PC-3 (cell line): Measurements from ENCODE around the gene INAFM2. TPM values are rescaled to one million over a fixed set of nuclear protein-coding genes. Genes with fewer than 3 reads are reported as not detected.

Source experiments
- ATAC-seq: fragments of 200-7000 bp; cut with Tn5 transposase; 2 replicates; pipeline ENCODE4 v1.9.1; 2020; ENCODE audit warnings: mild to moderate bottlenecking, moderate library complexity
- BruUV-seq: library from RNA; stranded (reverse); fragments of 400-500 nt; replicated peaks from 2 replicates; lab custom pipeline; 2021; lab: Mats Ljungman, UMichigan
- CTCF ChIA-PET: fragments of 300-600 bp; sonication (Branson Sonifier 250); formaldehyde crosslinking; loops from one replicate; lab custom pipeline; 2022; ENCODE audit warnings: antibody characterized with exemption; lab: Charles Lee
- POLR2A ChIA-PET: fragments of 300-600 bp; sonication (Branson Sonifier 250); formaldehyde crosslinking; loops from one replicate; lab custom pipeline; 2022; ENCODE audit warnings: antibody characterized with exemption; ENCODE audit not compliant: unreplicated experiment; lab: Charles Lee
- DNase-seq: peaks from one replicate; pipeline ENCODE4 v3.0.0-alpha.2; 2015
- H2AFZ ChIP-seq: fragments of 300-600 bp; sonication (generic); 2 replicates; pipeline ENCODE4 v1.6.0; 2016; ENCODE audit warnings: antibody characterized with exemption, low read length
- H3F3A ChIP-seq: fragments of 300-600 bp; sonication (generic); one replicate; pipeline ENCODE4 v1.6.0; 2017; ENCODE audit warnings: antibody characterized with exemption, low read length, control low read depth, mild to moderate bottlenecking; ENCODE audit not compliant: unreplicated experiment
- H3K27ac ChIP-seq: fragments of 300-600 bp; sonication (generic); 2 replicates; pipeline ENCODE4 v1.5.1; 2016; ENCODE audit warnings: mild to moderate bottlenecking, low read length
- H3K27me3 ChIP-seq: fragments of 300-600 bp; sonication (generic); 2 replicates; pipeline ENCODE4 v1.6.1; 2016; ENCODE audit warnings: low read length, mixed read lengths
- H3K36me3 ChIP-seq: fragments of 300-600 bp; sonication (generic); 2 replicates; pipeline ENCODE4 v1.6.1; 2016; ENCODE audit warnings: low read depth, mixed run types, low read length, mixed read lengths
- H3K4me1 ChIP-seq: fragments of 300-600 bp; sonication (generic); 2 replicates; pipeline ENCODE4 v1.5.1; 2016; ENCODE audit warnings: low read length; ENCODE audit not compliant: insufficient read depth
- H3K4me2 ChIP-seq: fragments of 300-600 bp; sonication (generic); 2 replicates; pipeline ENCODE4 v1.6.0; 2016; ENCODE audit warnings: low read length
- H3K4me3 ChIP-seq: fragments of 300-600 bp; sonication (generic); 2 replicates; pipeline ENCODE4 v1.5.1; 2016; ENCODE audit warnings: mild to moderate bottlenecking, low read length, mixed read lengths
- H3K79me2 ChIP-seq: fragments of 300-600 bp; sonication (generic); 2 replicates; pipeline ENCODE4 v1.6.1; 2017; ENCODE audit warnings: low read length, mixed read lengths
- H3K9ac ChIP-seq: fragments of 300-600 bp; sonication (generic); 2 replicates; pipeline ENCODE4 v1.6.0; 2016; ENCODE audit warnings: mild to moderate bottlenecking, low read length
- H3K9me2 ChIP-seq: fragments of 300-600 bp; sonication (generic); replicated peaks from 2 replicates; pipeline ENCODE4 v1.6.1; 2016; ENCODE audit warnings: mixed run types, low read length, mixed read lengths
- H3K9me3 ChIP-seq: fragments of 300-600 bp; sonication (generic); 2 replicates; pipeline ENCODE4 v1.6.1; 2016; ENCODE audit warnings: low read length, mixed read lengths
- H4K20me1 ChIP-seq: fragments of 300-600 bp; sonication (generic); 2 replicates; pipeline ENCODE4 v1.6.1; 2016; ENCODE audit warnings: low read length, mixed read lengths
- CTCF ChIP-seq: fragments of 300-600 bp; sonication (generic); conservative IDR thresholded peaks from 2 replicates; pipeline ENCODE4 v1.5.1; 2017; ENCODE audit warnings: antibody characterized with exemption, low read depth, mild to moderate bottlenecking, low read length
- EZH2 ChIP-seq: fragments of 300-600 bp; sonication (generic); IDR thresholded peaks from one replicate; pipeline ENCODE4 v1.6.1; 2017; ENCODE audit warnings: antibody characterized with exemption, mild to moderate bottlenecking, low read length; ENCODE audit not compliant: unreplicated experiment
- EZH2phosphoT487 ChIP-seq: fragments of 300-600 bp; sonication (generic); IDR thresholded peaks from 2 replicates; pipeline ENCODE4 v1.6.1; 2018; ENCODE audit warnings: mild to moderate bottlenecking, antibody characterized with exemption, low read length, borderline replicate concordance
- intact Hi-C: fragments of 100-400 bp; cut with micrococcal nuclease; formaldehyde crosslinking; loops from 2 replicates; pipeline ENCODE4 v1.9.0; 2023
- total RNA-seq: library from RNA; depleted of rRNA; stranded (reverse); fragments of >200 nt; gene quantifications from 2 replicates; pipeline ENCODE4 v1.2.3, GENCODE V29; 2014

Gene INAFM2
- total RNA-seq, 1 experiment from 2014 or later: 22.1 TPM

DNA sequence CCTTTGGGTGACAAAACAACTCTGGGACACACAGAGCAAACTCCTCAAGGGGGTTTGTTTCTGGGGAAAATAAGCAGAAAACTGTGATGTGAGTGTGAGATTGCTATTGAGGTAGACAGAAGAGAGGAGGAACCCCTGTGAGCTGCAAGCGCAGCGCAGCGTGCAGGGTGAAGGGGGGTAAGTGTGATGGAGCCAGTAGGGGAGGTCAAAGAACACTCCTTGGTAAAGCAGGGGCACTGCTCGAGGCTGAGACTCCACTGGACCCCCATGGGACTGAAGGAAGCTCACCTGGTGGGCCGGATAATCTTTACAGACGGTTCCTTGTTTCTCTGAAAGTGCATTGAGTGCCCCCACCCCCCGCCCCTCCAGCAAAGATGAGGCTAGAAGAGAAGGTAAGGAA is 7.5 kb downstream of the INAFM2 start:
- Histone ChIP-seq H2AFZ (no peak overlapping the region), H3K9ac (no peak overlapping the region), H3K4me3 (no peak overlapping the region), H3K79me2 (peaks cover 10% of the 10 kb centered on the region), H3K9me3 (no peaks in the 10 kb centered on the region), H3K4me2 (no peak overlapping the region), H3K27me3 (no peaks in the 10 kb centered on the region), H3K4me1 (peaks cover under 1% of the 10 kb centered on the region), H3K9me2 (no peaks in the 10 kb centered on the region), H3F3A (peaks cover 21% of the 10 kb centered on the region), H3K27ac (0 out of 2 replicates have a peak overlapping the region, but pooled peaks have one; percentile 5), H3K36me3 (peaks cover 25% of the 10 kb centered on the region), H4K20me1 (no peaks in the 10 kb centered on the region)
- TF ChIP-seq CTCF: no peak
- TF ChIP-seq EZH2phosphoT487: no peak
- no peak for TF ChIP-seq EZH2
- ATAC-seq (no peak), DNase-seq (no peak)
- ChIA-PET CTCF (no interaction called here), POLR2A (no interaction called here)
- intact Hi-C loops: no loop called here
- BruUV-seq: no TSS peak

DNA sequence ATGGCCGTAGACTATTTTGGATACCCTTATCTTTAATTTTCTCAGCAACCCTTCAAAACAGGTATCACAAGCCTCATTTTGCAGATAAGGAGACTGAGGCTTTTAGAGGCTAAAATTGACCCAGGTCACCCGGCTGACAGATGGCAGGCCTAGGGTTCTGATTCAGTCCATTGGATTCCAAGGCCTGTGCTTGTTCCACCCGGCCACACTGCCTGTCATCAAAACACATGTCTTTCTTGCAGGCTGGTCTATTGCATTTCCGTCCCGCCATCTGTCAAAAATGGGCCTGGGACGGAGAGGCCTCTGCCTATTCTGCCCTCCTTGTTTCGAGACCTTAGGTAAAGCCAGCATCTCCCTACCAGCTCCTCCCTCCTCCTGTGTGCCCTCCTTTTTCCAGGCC is 8.1 kb downstream of the INAFM2 start:
- POLR2A ChIA-PET: no interaction called here

More for the DNA sequence above, 8.1 kb downstream of the INAFM2 start:
- H3K4me2 ChIP-seq: no peak overlapping the region
- no peaks in the 10 kb centered on the region for H3K27me3 ChIP-seq
- BruUV-seq: no TSS peak
- H3K4me3 ChIP-seq: no peak overlapping the region
- no peak for DNase-seq
- no peak overlapping the region for H3K9ac ChIP-seq
- intact Hi-C loops: no loop called here
- H3K36me3 ChIP-seq: peaks cover 31% of the 10 kb centered on the region
- no peak for TF ChIP-seq EZH2
- TF ChIP-seq EZH2phosphoT487: no peak
- no peak for TF ChIP-seq CTCF
- H3K4me1 ChIP-seq: peaks cover 3% of the 10 kb centered on the region
- H3K9me3 ChIP-seq: no peaks in the 10 kb centered on the region
- H3K27ac ChIP-seq: no peak overlapping the region
- H3K79me2 ChIP-seq: peaks cover 11% of the 10 kb centered on the region
- no peak overlapping the region for H2AFZ ChIP-seq
- CTCF ChIA-PET: no interaction called here
- peaks cover 21% of the 10 kb centered on the region for H3F3A ChIP-seq
- no peaks in the 10 kb centered on the region for H3K9me2 ChIP-seq
- H4K20me1 ChIP-seq: no peaks in the 10 kb centered on the region
- ATAC-seq: no peak
